C4-2B (cell line): ENCODE data around the gene ATG7.

Experiments used
- CTCF ChIP-seq: fragments of 450-650 bp; conservative IDR thresholded peaks from 2 replicates; pipeline ENCODE4 v1.5.1; 2017; ENCODE audit warnings: mild to moderate bottlenecking
- ZFX ChIP-seq: fragments of 450-650 bp; IDR thresholded peaks from 2 replicates; pipeline ENCODE4 v1.6.1; 2017

- no peak for TF ChIP-seq CTCF
- TF ChIP-seq ZFX: no peak
These were observed 302.9 kb downstream of the ATG7 start for GRCh38 chr3:11574981-11575669.
